NOMO-1 treated with DMSO at 0.1 percent for 48 hours (cell line): ENCODE results near the gene LRP8.

Experiments
- DNase-seq: peaks from one replicate; lab custom pipeline; 2025; ENCODE audit not compliant: unreplicated experiment; lab: John Stamatoyannopoulos, UW

The LRP8 gene

GRCh38 chr1:53266038-53266437 is 61.8 kb downstream of the LRP8 start:
- no peak for DNase-seq

- DNase-seq = no peak
Measured at GRCh38 chr1:53265581-53265980, 62.3 kb downstream of the LRP8 start.

- DNase-seq = no peak
Measured at GRCh38 chr1:53264048-53264447, 63.8 kb downstream of the LRP8 start.

- DNase-seq = no peak
Measured at GRCh38 chr1:53262000-53262399, 65.9 kb downstream of the LRP8 start.

- no peak for DNase-seq
Measured at GRCh38 chr1:53260631-53261247, 67.1 kb downstream of the LRP8 start.

GRCh38 chr1:53259932-53260331 is 67.9 kb downstream of the LRP8 start:
- no peak for DNase-seq

GRCh38 chr1:53258216-53258615 is 69.7 kb downstream of the LRP8 start:
- no peak for DNase-seq

GRCh38 chr1:53257454-53258081 is 70.3 kb downstream of the LRP8 start:
- DNase-seq = no peak

GRCh38 chr1:53256511-53257453 is 71.1 kb downstream of the LRP8 start:
- DNase-seq = no peak

GRCh38 chr1:53255031-53255430 is 72.8 kb downstream of the LRP8 start:
- no peak for DNase-seq

- DNase-seq = no peak
Measured at GRCh38 chr1:53254011-53254640, 73.7 kb downstream of the LRP8 start.

- DNase-seq = no peak
Measured at GRCh38 chr1:53250325-53250724, 77.5 kb downstream of the LRP8 start.

GRCh38 chr1:53249706-53250105 is 78.2 kb downstream of the LRP8 start:
- no peak for DNase-seq

GRCh38 chr1:53246261-53247134 is 81.4 kb downstream of the LRP8 start:
- DNase-seq = no peak

- DNase-seq = no peak
Measured at GRCh38 chr1:53244141-53244540, 83.7 kb downstream of the LRP8 start.

GRCh38 chr1:53242381-53242780 is 85.5 kb downstream of the LRP8 start:
- DNase-seq = no peak

GRCh38 chr1:53241828-53242227 is 86.0 kb downstream of the LRP8 start:
- no peak for DNase-seq

- DNase-seq = peak; percentile 94
Measured at GRCh38 chr1:53238197-53239155, 89.4 kb downstream of the LRP8 start, which contains the start of gene MAGOH. TSS of gene MAGOH (minus strand) at chr1:53238518. CDS start at chr1:53238448, 70 bp downstream.

GRCh38 chr1:53237638-53238037 is 90.2 kb downstream of the LRP8 start:
- DNase-seq = no peak
